ENCODE data around the gene RIMS4.

Gene RIMS4

GRCh38 chr20:44736170-44737021 lies 74.0 kb downstream of the RIMS4 start:
- peak; percentile 19 for DNase-seq

DNA sequence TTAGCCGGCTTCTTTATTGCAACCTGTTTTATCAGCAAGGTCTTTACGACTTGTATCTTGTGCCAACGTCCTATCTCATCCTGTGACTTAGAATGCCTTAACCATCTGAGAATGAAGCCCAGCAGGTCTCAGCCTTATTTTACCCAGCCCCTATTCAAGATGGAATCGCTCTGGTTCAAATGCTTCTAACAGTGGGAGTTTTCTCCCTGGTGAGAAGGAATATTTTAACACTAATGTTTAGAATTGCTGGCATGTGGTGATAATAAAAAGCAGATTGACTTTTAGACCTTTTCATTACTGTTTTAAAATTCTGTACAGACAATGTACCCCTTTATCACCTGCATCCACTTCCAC lies 74.6 kb downstream of the RIMS4 start:
- no peak for DNase-seq

DNA sequence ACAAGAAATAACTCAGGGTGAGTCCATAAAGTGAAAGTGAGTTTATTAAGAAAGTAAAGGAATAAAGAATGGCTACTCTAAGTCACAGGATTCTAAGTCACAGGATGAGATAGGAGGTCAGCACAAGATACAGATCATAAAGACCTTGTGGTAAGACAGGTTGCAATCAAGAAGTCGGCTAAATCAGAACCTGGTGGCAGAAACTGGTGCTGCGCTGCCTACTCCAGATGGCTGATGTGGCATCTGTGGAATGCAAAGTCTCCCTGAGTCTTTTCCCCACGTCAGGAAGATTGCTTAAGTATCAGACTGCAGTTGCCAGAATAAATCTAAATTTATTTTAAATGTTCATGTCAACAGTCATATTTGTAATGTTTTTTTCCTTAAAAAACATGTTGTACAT lies 75.4 kb downstream of the RIMS4 start:
- DNase-seq, result no peak

DNA sequence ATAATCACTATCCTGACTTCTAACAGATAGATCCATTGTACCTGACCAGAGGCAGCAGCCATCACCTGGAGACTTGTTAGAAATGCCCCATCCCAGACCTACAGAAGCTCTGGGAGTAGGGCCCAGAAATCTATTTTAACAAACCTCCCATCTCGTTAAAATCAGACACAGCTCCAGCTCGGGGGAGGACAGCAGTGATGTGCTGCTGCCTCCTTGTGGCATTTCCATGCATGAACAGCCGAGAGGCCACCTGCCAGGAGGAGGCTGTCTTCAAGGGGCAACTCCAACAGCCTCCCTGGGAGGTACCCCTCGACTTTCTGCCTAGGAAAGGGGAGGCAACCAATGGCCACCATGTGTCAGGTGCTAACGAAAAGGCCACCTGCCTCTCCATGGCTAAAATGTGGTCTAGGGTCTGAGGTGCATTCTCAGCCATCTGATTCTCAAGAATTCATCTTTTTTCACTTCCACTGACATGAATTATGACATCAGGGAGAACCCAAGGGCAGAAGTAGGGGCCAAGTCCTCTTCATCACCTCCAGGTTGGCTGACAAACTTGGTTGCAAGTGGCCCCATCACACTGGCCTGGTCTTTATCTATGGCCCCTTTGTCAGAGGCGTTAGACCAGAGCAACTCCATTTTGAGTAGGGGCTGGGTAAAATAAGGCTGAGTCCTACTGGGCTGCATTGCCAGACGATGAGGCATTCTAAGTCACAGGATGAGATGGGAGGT lies 76.8 kb downstream of the RIMS4 start:
- DNase-seq, result no peak

GRCh38 chr20:44732327-44732726 lies 78.0 kb downstream of the RIMS4 start:
- no peak for DNase-seq

GRCh38 chr20:44731657-44732056 lies 78.7 kb downstream of the RIMS4 start:
- DNase-seq, result no peak

GRCh38 chr20:44730441-44730840 lies 79.9 kb downstream of the RIMS4 start:
- no peak for DNase-seq

DNA sequence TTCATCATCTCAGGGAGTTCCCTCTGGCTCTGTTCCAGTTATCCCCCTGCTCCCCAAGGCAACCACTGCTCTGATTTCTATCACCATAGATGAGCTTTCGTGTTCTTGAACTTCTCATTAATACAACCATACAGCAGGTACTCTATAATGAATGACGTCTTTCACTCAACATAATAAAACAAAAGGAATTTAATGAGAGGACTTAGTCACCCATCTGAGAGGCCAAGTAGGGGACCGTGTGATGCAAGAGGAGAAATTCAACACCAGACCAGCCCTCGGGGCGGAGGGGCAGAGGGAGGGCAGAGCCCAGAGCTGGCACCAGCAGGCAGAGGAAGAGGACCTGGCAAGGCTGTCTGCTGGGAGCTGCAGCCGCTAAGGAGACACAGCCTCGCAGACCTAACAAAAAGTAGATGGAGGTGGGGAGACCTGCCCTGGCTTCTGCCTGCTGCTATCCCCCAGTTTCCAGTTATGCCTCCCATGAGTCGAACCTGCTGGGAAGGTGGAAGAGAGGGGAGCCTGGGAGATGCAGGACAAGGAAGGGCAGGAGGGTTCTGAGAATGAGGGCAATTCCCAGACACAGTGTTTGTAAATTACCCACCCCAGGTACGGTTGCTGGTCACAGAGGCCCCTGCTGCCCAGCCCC lies 81.4 kb downstream of the RIMS4 start:
- no peak for DNase-seq

DNA sequence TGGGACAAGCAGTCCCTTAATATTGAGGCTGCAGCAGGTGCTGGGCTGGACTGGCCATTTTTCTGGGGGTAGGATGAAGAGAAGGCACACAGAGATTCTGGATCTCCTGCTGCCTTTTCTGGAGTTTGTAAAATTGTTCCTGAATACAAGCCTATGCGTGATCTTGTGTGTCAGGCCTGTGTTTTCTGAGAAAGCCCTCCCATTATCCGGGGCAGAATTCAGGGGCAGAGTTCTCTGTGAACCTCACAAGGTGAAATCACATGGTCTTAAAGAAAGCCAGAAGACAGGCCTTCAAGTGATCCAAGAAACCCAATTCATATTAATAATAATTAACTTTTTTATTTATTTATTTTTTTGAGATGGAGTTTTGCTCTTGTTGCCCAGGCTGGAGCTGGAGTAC lies 82.7 kb downstream of the RIMS4 start:
- no peak for DNase-seq

GRCh38 chr20:44727039-44727438 lies 83.3 kb downstream of the RIMS4 start:
- DNase-seq, result no peak

GRCh38 chr20:44725837-44726236 lies 84.5 kb downstream of the RIMS4 start:
- DNase-seq, result no peak

GRCh38 chr20:44724423-44725091 lies 85.8 kb downstream of the RIMS4 start:
- no peak for DNase-seq

- no peak for DNase-seq
Measured at GRCh38 chr20:44723798-44724362, 86.5 kb downstream of the RIMS4 start.

GRCh38 chr20:44723391-44723790 lies 87.0 kb downstream of the RIMS4 start:
- DNase-seq, result no peak

GRCh38 chr20:44722990-44723389 lies 87.4 kb downstream of the RIMS4 start:
- no peak for DNase-seq

DNA sequence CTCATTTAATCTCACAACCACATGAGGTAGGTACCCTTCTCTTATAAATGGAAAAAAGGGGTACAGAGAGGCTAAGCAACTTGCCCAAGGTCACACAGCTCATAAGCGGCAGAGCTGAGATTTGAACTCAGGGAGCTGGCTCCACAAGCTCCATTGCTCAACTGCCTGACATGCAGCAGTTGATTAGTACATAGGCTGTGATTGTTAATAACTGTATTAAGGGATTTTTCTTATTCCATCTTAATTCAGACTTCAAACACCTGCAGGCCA lies 88.6 kb downstream of the RIMS4 start:
- DNase-seq, result no peak

DNA sequence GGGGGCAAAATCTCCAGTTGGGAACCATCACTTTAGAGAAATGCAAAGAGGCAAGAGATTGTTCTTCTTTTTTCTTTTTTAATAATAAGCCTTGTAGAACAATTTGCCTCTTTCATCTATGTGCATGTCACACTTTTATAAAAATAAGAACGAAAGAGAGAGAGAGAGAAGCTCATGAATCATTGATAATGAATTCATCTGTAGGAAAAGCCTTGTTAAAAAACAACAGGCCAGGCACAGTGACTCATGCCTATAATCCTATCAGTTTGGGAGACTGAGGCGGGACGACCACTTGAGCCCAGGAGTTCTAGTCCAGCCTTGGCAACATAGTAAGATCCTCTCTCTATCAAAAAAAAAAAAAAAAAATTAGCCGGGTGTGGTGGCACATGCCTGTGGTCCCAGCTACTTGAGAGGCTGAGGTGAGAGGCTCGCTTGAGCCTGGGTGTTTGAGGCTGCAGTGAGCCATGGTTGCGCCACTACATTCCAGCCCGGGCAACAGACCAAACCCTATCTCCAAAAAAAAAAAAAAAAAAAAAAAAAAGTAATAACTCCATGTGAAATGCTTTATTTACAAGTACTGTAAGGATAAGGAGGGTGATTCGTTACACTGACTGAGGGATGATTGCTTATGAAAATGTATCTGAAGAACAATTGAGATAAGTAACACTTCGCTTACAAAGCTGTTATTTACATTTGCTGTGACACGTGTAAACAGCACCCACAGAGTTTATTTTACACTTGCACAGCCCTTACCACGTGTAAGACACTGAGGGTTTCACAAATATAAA lies 89.2 kb downstream of the RIMS4 start:
- no peak for DNase-seq

GRCh38 chr20:44720621-44720996 lies 89.7 kb downstream of the RIMS4 start:
- no peak for DNase-seq

DNA sequence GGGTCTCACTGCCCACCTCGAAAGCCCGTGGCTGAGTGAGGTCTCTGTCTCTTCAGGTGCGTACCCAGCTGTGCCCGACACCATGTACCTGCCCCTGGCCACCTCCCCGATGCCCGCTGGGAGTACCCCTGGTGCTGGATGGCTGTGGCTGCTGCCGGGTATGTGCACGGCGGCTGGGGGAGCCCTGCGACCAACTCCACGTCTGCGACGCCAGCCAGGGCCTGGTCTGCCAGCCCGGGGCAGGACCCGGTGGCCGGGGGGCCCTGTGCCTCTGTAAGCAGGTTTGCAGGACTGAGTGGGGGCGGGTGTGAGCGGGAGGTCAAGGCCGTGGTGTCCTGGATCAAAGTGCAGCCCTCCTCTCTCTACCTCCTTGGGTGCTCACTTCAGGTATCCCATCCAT lies 90.5 kb downstream of the RIMS4 start:
- DNase-seq, result no peak

DNA sequence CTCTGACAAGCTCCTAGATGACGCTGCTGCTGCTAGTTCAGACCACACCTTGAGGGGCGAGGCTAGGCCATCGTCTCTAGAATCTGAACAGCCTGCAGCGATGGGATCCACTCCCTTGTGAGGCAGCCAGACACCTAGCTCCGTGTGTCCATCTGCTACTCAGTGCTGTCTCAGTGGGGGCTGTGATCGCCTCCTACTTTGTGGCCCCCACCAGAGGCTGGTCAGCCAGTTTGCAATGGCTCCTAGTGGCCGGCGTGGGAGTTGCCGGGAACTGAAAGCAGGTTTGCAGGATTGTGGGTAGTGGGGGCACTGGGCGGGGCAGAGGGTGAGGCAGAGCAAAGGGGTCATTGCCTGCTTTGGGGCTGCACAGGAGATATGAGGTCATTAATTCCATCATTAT lies 92.4 kb downstream of the RIMS4 start:
- no peak for DNase-seq

GRCh38 chr20:44716309-44717106 lies 93.8 kb downstream of the RIMS4 start:
- no peak for DNase-seq
